D721Med (cell line): ENCODE results near the gene LMBR1.

Experiments
- DNase-seq: peaks from one replicate; pipeline ENCODE4 v3.0.0; 2011; ENCODE audit warnings: low spot score; ENCODE audit not compliant: insufficient read length
- FAIRE-seq: peaks from 2 replicates; lab custom pipeline; 2011; peaks lifted over from hg19 to GRCh38; lab: Jason Lieb, UNC
- TF ChIP-seq, protein P1 (sequence below): IDR thresholded peaks from 2 replicates; pipeline ENCODE4 v1.5.1; 2012; ENCODE audit warnings: mild to moderate bottlenecking, control low read depth; ENCODE audit not compliant: insufficient read depth; ENCODE audit errors: missing control alignments

Gene LMBR1

DNA sequence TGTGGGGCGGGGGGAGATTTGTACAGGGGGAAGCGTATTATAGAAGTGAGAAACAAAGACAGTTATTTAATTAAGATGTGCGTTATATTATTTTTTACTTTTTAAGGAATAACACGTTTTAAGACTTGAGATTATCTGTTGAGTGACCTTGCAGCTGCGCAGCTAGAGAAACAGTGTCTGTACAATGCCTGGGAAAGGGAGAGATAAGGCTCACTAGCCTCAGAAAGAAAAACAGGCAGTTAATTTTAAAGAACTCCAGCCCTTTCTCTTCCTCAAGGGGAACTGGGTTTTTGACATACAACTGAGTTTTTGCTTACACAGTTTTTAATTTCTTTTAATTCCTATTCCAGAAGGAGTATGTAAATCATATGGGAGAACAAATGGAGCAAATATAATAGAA, 50.7 kb downstream of the LMBR1 start:
- FAIRE-seq (no peak), DNase-seq (no peak)
- TF ChIP-seq, protein P1, sequence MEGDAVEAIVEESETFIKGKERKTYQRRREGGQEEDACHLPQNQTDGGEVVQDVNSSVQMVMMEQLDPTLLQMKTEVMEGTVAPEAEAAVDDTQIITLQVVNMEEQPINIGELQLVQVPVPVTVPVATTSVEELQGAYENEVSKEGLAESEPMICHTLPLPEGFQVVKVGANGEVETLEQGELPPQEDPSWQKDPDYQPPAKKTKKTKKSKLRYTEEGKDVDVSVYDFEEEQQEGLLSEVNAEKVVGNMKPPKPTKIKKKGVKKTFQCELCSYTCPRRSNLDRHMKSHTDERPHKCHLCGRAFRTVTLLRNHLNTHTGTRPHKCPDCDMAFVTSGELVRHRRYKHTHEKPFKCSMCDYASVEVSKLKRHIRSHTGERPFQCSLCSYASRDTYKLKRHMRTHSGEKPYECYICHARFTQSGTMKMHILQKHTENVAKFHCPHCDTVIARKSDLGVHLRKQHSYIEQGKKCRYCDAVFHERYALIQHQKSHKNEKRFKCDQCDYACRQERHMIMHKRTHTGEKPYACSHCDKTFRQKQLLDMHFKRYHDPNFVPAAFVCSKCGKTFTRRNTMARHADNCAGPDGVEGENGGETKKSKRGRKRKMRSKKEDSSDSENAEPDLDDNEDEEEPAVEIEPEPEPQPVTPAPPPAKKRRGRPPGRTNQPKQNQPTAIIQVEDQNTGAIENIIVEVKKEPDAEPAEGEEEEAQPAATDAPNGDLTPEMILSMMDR: no peak

DNA sequence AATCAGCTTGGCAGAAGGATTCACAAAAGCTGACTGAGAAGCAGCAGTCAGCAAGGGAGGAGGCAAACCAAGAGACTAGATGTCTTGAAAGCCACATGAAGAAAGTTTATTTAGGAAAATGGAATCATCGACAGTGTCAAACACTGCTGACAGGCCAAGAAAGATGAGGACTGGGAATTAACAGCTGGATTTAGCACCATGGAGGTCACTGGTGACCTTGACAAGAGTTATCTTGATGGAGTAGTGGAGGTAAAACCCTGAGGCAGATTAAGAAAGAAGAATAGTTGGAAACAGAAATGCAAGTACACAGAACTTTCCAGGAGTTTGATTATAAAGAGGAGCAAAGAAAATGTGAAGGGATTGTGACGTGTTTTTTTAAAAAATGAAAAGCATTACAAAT, 51.5 kb downstream of the LMBR1 start:
- FAIRE-seq: no peak
- no peak for DNase-seq
- TF ChIP-seq, protein P1: no peak

DNA sequence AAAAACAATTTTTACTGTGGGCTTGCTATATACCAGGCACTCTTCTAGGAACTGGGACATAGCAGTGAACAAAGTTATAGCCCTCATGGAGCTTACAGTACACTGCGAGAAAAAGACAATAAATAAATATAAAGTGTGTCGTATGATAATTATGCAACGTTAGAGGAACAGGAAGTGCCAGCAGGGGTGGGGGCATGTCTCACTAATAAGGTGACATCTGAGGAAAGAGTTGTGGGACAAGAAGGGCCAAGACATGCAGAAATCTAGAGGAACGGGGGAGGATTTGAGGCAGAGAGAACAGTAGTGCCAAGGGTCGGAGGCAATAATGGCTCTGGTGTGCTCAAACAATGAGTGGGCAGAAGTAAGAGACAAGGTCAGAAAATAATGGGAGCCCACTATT, 52.8 kb downstream of the LMBR1 start:
- DNase-seq (no peak), FAIRE-seq (no peak)
- TF ChIP-seq, protein P1: no peak

DNA sequence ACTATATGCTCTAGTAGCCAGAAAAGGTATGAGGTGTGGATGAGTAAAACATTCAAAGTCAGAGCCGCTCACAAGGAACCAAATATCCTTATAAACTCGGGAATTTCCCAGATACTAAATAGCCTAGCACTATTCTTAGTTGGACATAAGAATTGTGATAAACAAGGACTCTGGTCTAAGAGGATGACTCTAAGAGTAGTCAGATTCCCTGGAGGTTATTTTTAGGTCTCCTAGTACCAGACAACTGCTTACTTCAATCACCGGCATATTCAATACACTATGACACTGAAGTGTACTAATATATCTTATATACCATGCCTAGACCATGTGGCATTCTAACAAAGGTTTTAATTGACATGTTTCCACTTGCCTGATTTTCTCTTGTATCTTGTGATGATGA, 56.5 kb downstream of the LMBR1 start:
- no peak for FAIRE-seq
- TF ChIP-seq, protein P1: no peak
- no peak for DNase-seq

DNA sequence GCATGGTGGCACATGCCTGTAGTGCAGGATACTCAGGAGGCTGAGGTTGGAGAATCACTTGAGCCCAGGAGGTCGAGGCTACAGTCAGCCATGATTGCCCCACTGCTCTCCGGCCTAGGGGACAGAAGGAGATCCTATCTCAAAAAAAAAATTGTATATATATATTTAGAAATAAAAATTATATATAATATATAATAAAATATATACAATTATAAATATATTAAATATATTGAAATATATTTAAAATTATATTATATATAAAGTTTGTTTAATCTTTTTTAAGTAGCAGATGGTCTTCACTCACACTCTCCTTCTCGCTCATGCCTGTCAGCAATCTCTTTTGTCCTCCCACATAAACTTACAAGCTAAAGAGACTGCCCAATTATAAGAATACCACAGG, 58.5 kb downstream of the LMBR1 start:
- DNase-seq (no peak), FAIRE-seq (no peak)
- TF ChIP-seq, protein P1: no peak

DNA sequence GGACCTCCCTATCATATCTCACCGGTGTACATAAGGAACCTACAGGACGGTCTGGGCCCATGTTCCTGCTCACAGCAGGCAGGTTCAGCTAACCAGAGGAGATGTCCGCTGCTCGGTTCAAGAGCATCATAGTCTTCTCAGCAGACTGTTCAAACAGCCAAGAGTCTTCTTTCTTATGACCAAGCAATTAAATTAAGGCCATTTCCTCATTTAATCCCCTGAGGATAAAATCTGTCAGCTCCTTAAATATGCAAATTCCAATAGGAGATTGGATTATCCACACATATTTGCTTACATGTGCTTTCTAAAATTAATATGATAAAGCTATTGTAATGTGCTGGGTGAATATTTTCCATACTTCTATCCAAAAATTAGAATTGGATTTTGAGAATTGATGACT, 59.7 kb downstream of the LMBR1 start:
- FAIRE-seq: no peak
- TF ChIP-seq, protein P1: no peak

DNA sequence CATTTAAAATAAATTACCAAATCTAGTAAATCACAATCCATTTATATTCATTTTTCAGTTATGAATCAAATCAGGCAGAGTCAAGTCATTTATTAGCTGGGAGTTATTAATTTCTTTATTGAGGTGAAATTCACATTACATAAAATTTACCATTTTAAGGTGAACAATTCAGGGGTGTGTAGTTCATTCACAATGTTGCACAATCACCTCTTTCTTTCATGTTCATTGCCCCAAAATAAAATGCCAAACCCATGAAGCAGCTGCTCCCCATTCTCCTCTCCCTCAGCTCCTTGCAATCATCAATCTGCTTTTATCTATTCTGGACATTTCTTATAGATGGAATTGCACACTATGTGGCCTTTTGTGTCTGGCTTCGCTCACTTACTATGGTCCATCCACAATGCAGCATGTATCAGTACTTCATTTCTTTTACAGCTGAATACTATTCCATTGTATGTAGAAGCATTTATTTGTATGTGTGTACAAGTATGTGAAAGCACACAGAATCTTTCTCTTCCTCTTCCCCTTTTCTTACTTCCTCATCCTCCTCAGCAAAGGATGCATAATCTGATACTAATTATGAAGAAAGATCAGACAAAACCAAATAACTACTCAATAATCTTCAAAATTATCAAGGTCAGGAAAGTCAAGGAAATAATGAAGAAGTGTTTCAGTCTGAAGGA, 60.6 kb downstream of the LMBR1 start:
- TF ChIP-seq, protein P1: no peak
- FAIRE-seq (no peak), DNase-seq (no peak)

More for the DNA sequence above, 59.7 kb downstream of the LMBR1 start:
- no peak for DNase-seq
